ENCODE measurements around the gene MTMR1. TPM values are rescaled to one million over a fixed set of nuclear protein-coding genes. Genes with fewer than 3 reads are reported as not detected.

Gene MTMR1
- total RNA-seq, 2 donors from 2014 or later: 10.2 to 21.0 TPM

DNA sequence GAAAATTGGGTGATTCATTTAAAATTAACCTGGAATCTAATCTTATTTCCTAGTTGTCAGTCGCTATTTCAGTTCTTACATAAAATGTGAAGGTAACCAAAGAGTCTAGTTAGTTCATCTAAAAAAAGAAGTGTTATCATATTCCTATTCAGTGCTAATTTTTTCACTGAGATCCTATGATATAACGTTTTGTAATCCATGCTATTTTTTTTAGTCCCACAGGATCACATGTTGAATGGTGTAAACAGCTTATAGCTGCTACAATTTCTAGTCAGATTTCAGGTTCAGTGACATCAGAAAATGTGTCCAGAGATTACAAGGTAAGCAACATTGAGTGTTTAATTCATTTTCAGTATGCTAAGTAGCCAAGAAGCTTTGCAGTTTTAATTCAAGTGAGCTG, 5.8 kb downstream of the MTMR1 start:
- Histone ChIP-seq H3K4me1 (no peaks in the 10 kb centered on the region), H3K9me3 (no peaks in the 10 kb centered on the region), H3K36me3 (no peaks in the 10 kb centered on the region), H3K27ac (no peak overlapping the region), H3K27me3 (peaks cover 0 to 5% of the 10 kb centered on the region in 2 donors), H3K4me3 (no peak overlapping the region)
- no peak for DNase-seq (ENCODE audit: low spot score)
- TF ChIP-seq, protein P1, sequence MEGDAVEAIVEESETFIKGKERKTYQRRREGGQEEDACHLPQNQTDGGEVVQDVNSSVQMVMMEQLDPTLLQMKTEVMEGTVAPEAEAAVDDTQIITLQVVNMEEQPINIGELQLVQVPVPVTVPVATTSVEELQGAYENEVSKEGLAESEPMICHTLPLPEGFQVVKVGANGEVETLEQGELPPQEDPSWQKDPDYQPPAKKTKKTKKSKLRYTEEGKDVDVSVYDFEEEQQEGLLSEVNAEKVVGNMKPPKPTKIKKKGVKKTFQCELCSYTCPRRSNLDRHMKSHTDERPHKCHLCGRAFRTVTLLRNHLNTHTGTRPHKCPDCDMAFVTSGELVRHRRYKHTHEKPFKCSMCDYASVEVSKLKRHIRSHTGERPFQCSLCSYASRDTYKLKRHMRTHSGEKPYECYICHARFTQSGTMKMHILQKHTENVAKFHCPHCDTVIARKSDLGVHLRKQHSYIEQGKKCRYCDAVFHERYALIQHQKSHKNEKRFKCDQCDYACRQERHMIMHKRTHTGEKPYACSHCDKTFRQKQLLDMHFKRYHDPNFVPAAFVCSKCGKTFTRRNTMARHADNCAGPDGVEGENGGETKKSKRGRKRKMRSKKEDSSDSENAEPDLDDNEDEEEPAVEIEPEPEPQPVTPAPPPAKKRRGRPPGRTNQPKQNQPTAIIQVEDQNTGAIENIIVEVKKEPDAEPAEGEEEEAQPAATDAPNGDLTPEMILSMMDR (IDR thresholded peaks at IDR 0.05): no peak

DNA sequence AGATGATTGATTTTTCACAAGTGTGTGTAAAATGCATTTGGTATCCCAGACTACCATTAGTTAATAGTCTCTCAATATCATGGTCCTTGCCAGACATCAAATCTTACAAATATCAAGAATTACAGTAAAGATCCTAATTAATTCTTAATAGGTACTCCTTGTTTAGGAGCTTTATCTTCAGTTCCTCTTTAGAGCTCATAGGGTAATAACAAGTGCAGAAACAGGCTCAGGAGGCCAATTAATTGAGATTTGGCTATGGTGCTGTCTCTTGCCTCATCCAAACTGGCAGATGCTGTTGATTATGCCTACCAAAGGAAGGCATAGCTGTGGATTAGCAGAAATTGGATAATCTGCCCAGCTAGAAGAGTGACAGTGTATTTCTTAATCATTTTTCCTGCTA, 6.9 kb downstream of the MTMR1 start:
- Histone ChIP-seq H3K27me3 (peaks cover 0 to 5% of the 10 kb centered on the region in 2 donors), H3K27ac (no peak overlapping the region), H3K9me3 (no peaks in the 10 kb centered on the region), H3K4me1 (no peaks in the 10 kb centered on the region), H3K36me3 (no peaks in the 10 kb centered on the region), H3K4me3 (no peak overlapping the region)
- no peak for DNase-seq (ENCODE audit: low spot score)
- TF ChIP-seq, protein P1 (IDR thresholded peaks at IDR 0.05): no peak

DNA sequence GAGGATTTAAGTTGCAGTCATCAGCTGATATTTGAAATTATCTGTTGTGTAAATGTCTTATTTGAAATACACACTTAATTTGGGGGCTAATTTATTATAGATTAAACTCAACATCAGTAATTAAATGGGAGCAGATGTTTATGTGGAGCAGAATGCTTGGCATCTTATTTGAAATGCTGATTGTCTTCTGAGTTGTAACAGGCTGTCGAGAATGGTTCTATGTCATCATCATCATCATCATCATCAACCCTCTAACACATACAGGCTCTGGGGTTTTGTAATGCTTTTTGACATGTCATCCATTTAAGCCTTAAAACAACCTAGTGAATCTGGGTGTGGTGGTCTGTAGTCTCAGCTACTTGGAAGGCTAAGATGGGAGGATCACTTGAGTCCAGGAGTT, 8.2 kb downstream of the MTMR1 start:
- no peak overlapping the region for H3K4me3 ChIP-seq
- no peak for DNase-seq (ENCODE audit: low spot score)
- H3K36me3 ChIP-seq: no peaks in the 10 kb centered on the region
- H3K9me3 ChIP-seq: no peaks in the 10 kb centered on the region
- TF ChIP-seq, protein P1 (IDR thresholded peaks at IDR 0.05): no peak
- H3K27ac ChIP-seq: no peak overlapping the region
- peaks cover 0 to 5% of the 10 kb centered on the region in 2 donors for H3K27me3 ChIP-seq
- no peaks in the 10 kb centered on the region for H3K4me1 ChIP-seq

DNA sequence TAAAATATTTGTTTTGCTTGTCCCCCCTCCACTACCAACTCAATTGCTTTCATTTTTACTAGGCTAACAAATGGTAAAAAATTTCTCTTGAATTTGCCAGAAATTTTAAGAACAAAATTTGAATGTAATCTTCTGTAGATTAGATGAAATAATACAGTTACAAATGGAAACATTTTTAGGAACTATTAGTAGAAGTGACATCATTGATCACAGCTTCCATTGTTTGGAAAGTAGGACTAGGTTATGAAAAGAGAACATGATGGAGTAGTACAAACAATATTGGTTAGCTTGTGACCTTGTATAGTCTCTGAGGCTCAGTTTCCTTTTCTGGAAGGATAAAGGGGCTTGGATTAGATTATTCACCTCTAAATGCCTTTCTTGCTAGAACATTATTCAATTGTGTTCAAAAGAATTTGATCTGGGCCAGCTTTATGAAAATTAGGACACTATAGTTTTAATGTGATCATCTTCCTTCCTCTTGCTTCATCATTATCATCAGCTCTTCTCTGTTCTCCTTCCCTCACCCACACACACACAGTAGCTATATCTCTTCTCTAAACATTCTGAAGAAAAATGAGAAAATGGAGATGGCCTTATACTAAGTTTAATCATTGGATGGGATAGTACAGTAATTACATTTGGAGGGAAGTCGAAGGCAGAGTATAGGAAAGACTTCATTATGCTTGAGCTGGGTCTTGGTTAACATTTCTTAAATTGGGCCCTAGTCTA, 9.9 kb downstream of the MTMR1 start:
- Histone ChIP-seq H3K36me3 (no peaks in the 10 kb centered on the region), H3K27ac (no peak overlapping the region), H3K4me1 (no peaks in the 10 kb centered on the region), H3K27me3 (no peaks in the 10 kb centered on the region), H3K4me3 (no peak overlapping the region), H3K9me3 (no peaks in the 10 kb centered on the region)
- TF ChIP-seq, protein P1 (IDR thresholded peaks at IDR 0.05): no peak
- DNase-seq (ENCODE audit: low spot score): no peak

DNA sequence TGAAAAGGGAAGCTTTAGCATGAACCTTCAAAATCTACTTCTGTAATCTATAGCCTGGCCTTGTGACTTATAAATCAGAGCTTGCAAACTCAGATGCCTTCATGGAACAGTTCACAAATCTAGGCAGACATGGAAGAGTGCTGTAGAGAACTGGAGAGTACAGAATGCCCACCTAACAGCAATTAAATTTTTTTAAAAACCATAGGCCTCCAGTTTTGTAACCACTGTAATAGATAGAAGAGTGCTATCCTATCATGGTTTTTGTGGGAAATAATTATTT, 10.4 kb downstream of the MTMR1 start:
- no peak for DNase-seq (ENCODE audit: low spot score)
- Histone ChIP-seq H3K27ac (no peak overlapping the region), H3K27me3 (no peaks in the 10 kb centered on the region), H3K4me3 (no peak overlapping the region), H3K36me3 (no peaks in the 10 kb centered on the region), H3K4me1 (no peaks in the 10 kb centered on the region), H3K9me3 (no peaks in the 10 kb centered on the region)
- TF ChIP-seq, protein P1 (IDR thresholded peaks at IDR 0.05): no peak

DNA sequence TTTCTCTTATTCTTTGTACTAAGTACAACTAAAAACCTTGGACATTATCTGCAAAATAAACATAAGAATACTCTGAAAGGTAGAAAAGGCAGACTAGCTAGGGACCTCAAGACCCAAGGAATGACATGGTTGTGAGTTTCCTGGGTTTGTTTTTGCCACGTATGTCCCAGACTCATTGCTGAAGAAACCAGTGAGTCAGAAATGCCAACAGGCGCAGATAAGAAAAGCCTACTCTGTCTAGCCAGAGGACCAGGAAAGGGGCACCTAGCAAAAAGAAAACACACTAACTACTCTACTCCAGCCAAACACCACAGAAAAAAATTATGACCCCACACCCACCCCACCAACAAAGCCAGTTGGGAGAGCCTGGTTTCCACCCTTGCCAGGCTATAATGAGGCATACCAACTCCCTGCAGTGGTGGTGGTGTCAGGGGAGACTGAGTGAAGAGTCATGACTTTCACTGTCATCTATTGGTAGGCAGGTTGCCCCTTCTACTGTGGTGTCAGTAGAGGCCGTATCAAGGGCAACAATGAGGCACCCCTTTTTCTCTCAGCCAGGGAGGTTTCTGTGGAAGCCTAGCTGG, 10.9 kb downstream of the MTMR1 start:
- Histone ChIP-seq H3K9me3 (no peaks in the 10 kb centered on the region), H3K36me3 (no peaks in the 10 kb centered on the region), H3K27me3 (no peaks in the 10 kb centered on the region), H3K4me1 (no peaks in the 10 kb centered on the region), H3K4me3 (no peak overlapping the region), H3K27ac (no peak overlapping the region)
- no peak for DNase-seq (ENCODE audit: low spot score)
- TF ChIP-seq, protein P1 (IDR thresholded peaks at IDR 0.05): no peak
